Diencephalon (tissue), 1 donor: ENCODE measurements around the gene LRRC3C. TPM values are rescaled to one million over a fixed set of nuclear protein-coding genes. Genes with fewer than 3 reads are reported as not detected.

ENCODE experiments used
- total RNA-seq: library from RNA; depleted of rRNA; stranded (reverse); fragments of >200 nt; gene quantifications from one replicate; pipeline ENCODE4 v1.2.3, GENCODE V29; 2014

LRRC3C gene
- not detected for total RNA-seq

GRCh38 chr17:39927101-39927928 lies at the start of gene LRRC3C, which contains the start of gene ORMDL3:
LRRC3C (plus strand) TSS chr17:39927732; CDS start chr17:39941524, 13,792 bp downstream.
ORMDL3 (minus strand) TSS chr17:39927601; CDS start chr17:39924203, 3,398 bp downstream.

GRCh38 chr17:39962642-39963220 lies 35.2 kb downstream of the LRRC3C start, which contains the start of gene GSDMA:
GSDMA (plus strand) TSS chr17:39963004; CDS start chr17:39965688, 2,684 bp downstream.

GRCh38 chr17:39980351-39981206 lies 53.0 kb downstream of the LRRC3C start, which contains the start of gene PSMD3:
PSMD3 (plus strand) TSS chr17:39980807; CDS start chr17:39980971, 164 bp downstream.

Other genes with a start within 250 kb of the LRRC3C start
- gene PGAP3, start 239.7 kb upstream of the LRRC3C start, total RNA-seq: 7.4 TPM
- gene ERBB2, start 227.7 kb upstream of the LRRC3C start, total RNA-seq: 15.9 TPM
- 14.1 TPM for gene MIEN1, start 197.2 kb upstream of the LRRC3C start, total RNA-seq
- not detected for gene GRB7, start 189.8 kb upstream of the LRRC3C start, total RNA-seq
- under 0.01 TPM for gene IKZF3, start 63.4 kb upstream of the LRRC3C start, total RNA-seq
- gene ZPBP2, start 59.5 kb upstream of the LRRC3C start, total RNA-seq: not detected
- gene GSDMB, start 9.1 kb upstream of the LRRC3C start, total RNA-seq: 6.9 TPM
- gene ORMDL3, start 131 bp upstream of the LRRC3C start, total RNA-seq: 40.4 TPM
- not detected for gene GSDMA, start 35.3 kb downstream of the LRRC3C start, total RNA-seq
- gene PSMD3, start 53.1 kb downstream of the LRRC3C start, total RNA-seq: 66.0 TPM
- not detected for gene CSF3, start 87.7 kb downstream of the LRRC3C start, total RNA-seq
- gene MED24, start 126.7 kb downstream of the LRRC3C start, total RNA-seq: 89.7 TPM
- 90.7 TPM for gene THRA, start 135.2 kb downstream of the LRRC3C start, total RNA-seq
- 1.6 TPM for gene NR1D1, start 172.9 kb downstream of the LRRC3C start, total RNA-seq
- 120 TPM for gene MSL1, start 194.2 kb downstream of the LRRC3C start, total RNA-seq
- 54.2 TPM for gene CASC3, start 212.8 kb downstream of the LRRC3C start, total RNA-seq
- gene RAPGEFL1, start 249.7 kb downstream of the LRRC3C start, total RNA-seq: 23.8 TPM